Liver (tissue), 9 donors: ENCODE data around the gene SNRPA1. TPM values are rescaled to one million over a fixed set of nuclear protein-coding genes. Genes with fewer than 3 reads are reported as not detected.

Source experiments
- DNase-seq: peaks from one replicate; pipeline ENCODE4 v3.0.0-alpha.2; 2017; ENCODE audit warnings: low spot score
- H3K27ac ChIP-seq, 2 donors: one replicate each; pipeline ENCODE4 v1.7.0; 2013; ENCODE audit warnings: inconsistent platforms in 2 of 2, low read length in 2 of 2, control low read depth in 1 of 2, low read depth in 1 of 2, mild to moderate bottlenecking in 1 of 2
- H3K27me3 ChIP-seq, 4 donors: one replicate each; pipeline versions ENCODE4 v1.6.1 to v1.7.0; 2013; ENCODE audit warnings: low read length in 3 of 4, inconsistent platforms in 1 of 4, mild to moderate bottlenecking in 1 of 4, moderate library complexity in 1 of 4; ENCODE audit not compliant: control insufficient read depth in 4 of 4, insufficient read depth in 4 of 4
- H3K36me3 ChIP-seq, 4 donors: one replicate each; pipeline versions ENCODE4 v1.6.1 to v1.7.0; 2013; ENCODE audit warnings: low read length in 3 of 4, mild to moderate bottlenecking in 3 of 4, low read depth in 1 of 4, moderate library complexity in 1 of 4; ENCODE audit not compliant: control insufficient read depth in 4 of 4, insufficient read depth in 3 of 4
- H3K4me1 ChIP-seq, 4 donors: one replicate each; pipeline versions ENCODE4 v1.6.1 to v1.7.0; 2013; ENCODE audit warnings: low read length in 3 of 4, mild to moderate bottlenecking in 3 of 4, moderate library complexity in 1 of 4; ENCODE audit not compliant: control insufficient read depth in 4 of 4, insufficient read depth in 4 of 4
- H3K4me3 ChIP-seq, 3 donors: one replicate each; pipeline versions ENCODE4 v1.6.1 to v1.7.0; 2013; ENCODE audit warnings: low read length in 3 of 3, control low read depth in 1 of 3, low read depth in 1 of 3, mild to moderate bottlenecking in 1 of 3
- H3K9ac ChIP-seq, 2 donors: one replicate each; pipeline ENCODE4 v1.7.0; 2013; ENCODE audit warnings: low read length in 2 of 2, mild to moderate bottlenecking in 2 of 2, moderate library complexity in 2 of 2, control low read depth in 1 of 2, low read depth in 1 of 2
- H3K9me3 ChIP-seq, 4 donors: one replicate each; pipeline versions ENCODE4 v1.6.1 to v1.7.0; 2013; ENCODE audit warnings: low read length in 3 of 4; ENCODE audit not compliant: control insufficient read depth in 4 of 4
- EGR1 ChIP-seq, 2 donors: IDR thresholded peaks; 2 replicates each; pipeline ENCODE4 v1.6.1; 2016 to 2018; ENCODE audit warnings: antibody characterized with exemption in 2 of 2, low read depth in 2 of 2
- FOXA1 ChIP-seq: IDR thresholded peaks from 2 replicates; pipeline ENCODE4 v1.6.1; 2016; ENCODE audit warnings: antibody characterized with exemption
- FOXA2 ChIP-seq: IDR thresholded peaks from 2 replicates; pipeline ENCODE4 v1.6.1; 2016; ENCODE audit warnings: antibody characterized with exemption
- GABPA ChIP-seq, 2 donors: IDR thresholded peaks in 1 of 2; conservative IDR thresholded peaks in 1 of 2; 2 replicates each; pipeline ENCODE4 v1.6.1; 2016; ENCODE audit warnings: antibody characterized with exemption in 2 of 2, mild to moderate bottlenecking in 1 of 2, moderate library complexity in 1 of 2
- HNF4A ChIP-seq, 2 donors: conservative IDR thresholded peaks; 2 replicates each; pipeline ENCODE4 v1.6.1; 2016; ENCODE audit warnings: antibody characterized with exemption in 2 of 2, mild to moderate bottlenecking in 2 of 2
- JUND ChIP-seq, 2 donors: IDR thresholded peaks; 2 replicates each; pipeline ENCODE4 v1.6.1; 2016; ENCODE audit warnings: antibody characterized with exemption in 2 of 2
- NR2F2 ChIP-seq: IDR thresholded peaks from 2 replicates; pipeline ENCODE4 v1.6.1; 2016; ENCODE audit warnings: antibody characterized with exemption
- RXRA ChIP-seq, 2 donors: IDR thresholded peaks; 2 replicates each; pipeline ENCODE4 v1.6.1; 2017 to 2018; ENCODE audit warnings: antibody characterized with exemption in 2 of 2, mild to moderate bottlenecking in 1 of 2
- YY1 ChIP-seq: IDR thresholded peaks from 2 replicates; pipeline ENCODE4 v1.6.1; 2016; ENCODE audit warnings: antibody characterized with exemption, mild to moderate bottlenecking
- WGBS: extraction: QIAGEN DNeasy Blood & Tissue Kit; methylation state at CpG from one replicate; pipeline ENCODE4 v1.1.7; 2013; 5-methylcytosine and 5-hydroxymethylcytosine counted together
- polyA plus RNA-seq, 2 donors: library from polyadenylated mRNA; stranded (reverse) in 1 of 2; unstranded in 1 of 2; fragments of 200-250 nt in 1 of 2; fragments of >200 nt in 1 of 2; fragmentation: Nextera tagmentation in 1 of 2; extraction: Ambion mirVana in 1 of 2; gene quantifications; one replicate each; pipeline versions ENCODE4 v1.2.1 to v1.2.3, GENCODE V29; 2013 to 2015
- total RNA-seq, 2 donors: library from RNA; depleted of rRNA; stranded (reverse); fragments of >200 nt; gene quantifications; one replicate each; pipeline ENCODE4 v1.2.3, GENCODE V29; 2014
- TF ChIP-seq, protein P1 (sequence below): IDR thresholded peaks from 2 replicates; pipeline ENCODE4 v1.6.1; 2016; ENCODE audit warnings: antibody characterized with exemption, mild to moderate bottlenecking
- TF ChIP-seq, protein P2 (sequence below): IDR thresholded peaks from 2 replicates; pipeline ENCODE4 v1.6.1; 2016; ENCODE audit warnings: antibody characterized with exemption
- TF ChIP-seq, protein P3 (sequence below): IDR thresholded peaks from 2 replicates; pipeline ENCODE4 v1.6.1; 2016; ENCODE audit warnings: antibody characterized with exemption
- TF ChIP-seq, protein P4 (sequence below): IDR thresholded peaks from 2 replicates; pipeline ENCODE4 v1.6.1; 2016; ENCODE audit warnings: antibody characterized with exemption
- TF ChIP-seq, protein P5 (sequence below): fragments of 150-350 bp; IDR thresholded peaks from 2 replicates; pipeline ENCODE4 v1.5.1; 2017; ENCODE audit warnings: improper control_type of control experiment, low read depth, low read length; ENCODE audit not compliant: missing input control
- donor health status: healthy.
- donor health status: healthy.
- donor health status: healthy.
- donor health status: healthy.
- donor health status: healthy.

The SNRPA1 gene
- total and polyA plus RNA-seq, 4 donors: 12.7 to 31.7 (median 18.0) TPM

DNA sequence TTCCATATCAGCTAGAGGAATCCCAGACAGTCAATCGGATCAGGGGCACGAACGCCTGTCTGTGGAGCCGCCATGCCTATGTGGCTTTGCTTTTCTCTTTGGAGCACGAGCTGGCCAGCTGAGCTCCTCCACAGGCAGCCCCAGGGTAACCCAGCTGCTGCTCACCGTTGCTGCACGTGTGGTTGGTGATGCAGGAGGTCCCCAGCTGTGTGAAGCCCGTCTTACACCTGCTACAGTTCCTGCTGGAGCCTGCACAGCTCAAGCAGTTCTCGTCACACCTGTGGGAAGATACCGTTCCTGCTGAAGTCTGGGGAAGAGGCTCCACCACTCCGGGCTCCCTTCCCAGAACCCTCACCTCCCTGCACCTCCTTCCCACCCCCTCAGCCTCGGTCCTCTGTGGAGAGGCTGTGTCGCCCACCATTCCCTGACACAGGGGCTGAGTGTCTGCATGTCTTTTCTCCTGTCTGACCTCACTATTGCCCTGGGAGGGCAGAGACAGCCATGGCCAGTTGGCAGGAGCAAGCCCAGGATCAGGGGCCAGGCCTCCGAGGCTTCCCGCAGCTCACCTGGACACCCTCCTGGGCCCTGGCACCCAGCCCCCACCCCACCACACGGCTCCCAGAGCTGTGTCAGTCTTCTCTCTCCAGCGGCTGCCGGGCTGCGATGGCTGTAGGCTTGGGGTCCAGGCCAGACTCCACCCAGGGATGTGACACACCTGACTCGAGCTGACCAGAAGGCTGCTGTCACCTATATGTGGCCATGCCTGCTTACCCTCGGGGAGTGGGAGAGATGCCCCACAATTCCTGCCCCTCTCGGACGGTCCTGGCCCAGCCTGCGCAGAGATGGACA lies 12.2 kb upstream of the SNRPA1 start:
- Histone ChIP-seq H3K4me1 (no peaks in the 10 kb centered on the region), H3K27me3 (no peaks in the 10 kb centered on the region), H3K4me3 (no peak overlapping the region), H3K27ac (no peak overlapping the region), H3K9ac (no peak overlapping the region), H3K9me3 (no peaks in the 10 kb centered on the region), H3K36me3 (peaks cover 8 to 54% (median 26%) of the 10 kb centered on the region in 4 donors)
- TF ChIP-seq HNF4A (conservative IDR thresholded peaks at IDR 0.05) (no peak), EGR1 (IDR thresholded peaks at IDR 0.05; ENCODE audit: low read depth in 2 of 2) (no peak), FOXA1 (no peak), RXRA (IDR thresholded peaks at IDR 0.05) (no peak), JUND (IDR thresholded peaks at IDR 0.05) (no peak)
- 86% methylated on average over 24 of the region's 24 CpGs for whole genome bisulfite sequencing
- DNase-seq: no peak

DNA sequence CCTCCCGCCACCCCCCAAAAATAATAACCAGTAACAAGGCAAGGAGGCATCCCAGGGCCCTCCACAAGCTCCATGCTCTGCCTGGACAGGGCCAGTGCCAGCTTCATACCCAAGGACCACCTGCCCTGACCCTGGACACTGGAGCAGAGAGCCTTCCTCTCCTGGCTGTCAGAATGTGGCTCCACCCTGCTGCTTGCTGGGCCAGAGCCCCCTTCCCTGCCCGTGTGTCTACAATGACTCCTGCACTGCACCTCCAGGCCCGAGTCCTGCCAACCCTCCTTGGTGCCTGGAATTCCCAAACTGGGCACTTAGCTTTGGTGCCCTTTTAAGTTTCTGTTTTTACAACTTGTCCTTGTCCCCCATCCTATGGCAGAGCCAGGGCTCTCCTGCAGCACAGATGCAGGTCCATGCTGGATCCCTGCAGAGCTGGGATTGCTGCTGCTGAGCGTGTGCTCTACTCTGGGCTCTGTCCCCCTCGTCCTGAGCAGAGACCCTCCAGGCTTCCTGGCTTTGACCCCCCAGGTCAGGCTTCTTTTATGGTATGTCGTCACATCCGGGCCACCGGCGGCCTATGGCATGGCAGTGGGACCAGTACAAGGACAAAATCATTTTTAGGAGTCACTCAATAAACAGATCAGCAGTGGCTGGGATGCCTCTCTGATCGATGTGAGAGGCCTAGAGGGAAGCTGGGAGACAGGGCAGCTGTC lies 11.4 kb upstream of the SNRPA1 start:
- DNase-seq: no peak
- no peak overlapping the region for H3K4me3 ChIP-seq
- H3K27ac ChIP-seq: no peak overlapping the region
- 83% methylated on average over 10 of the region's 10 CpGs for WGBS
- H3K9ac ChIP-seq: no peak overlapping the region
- H3K9me3 ChIP-seq: no peaks in the 10 kb centered on the region
- no peak for TF ChIP-seq GABPA (IDR thresholded peaks at IDR 0.05 in 1 of 2, conservative IDR thresholded peaks at IDR 0.05 in 1 of 2)
- no peak for TF ChIP-seq JUND (IDR thresholded peaks at IDR 0.05)
- TF ChIP-seq FOXA2: no peak
- TF ChIP-seq EGR1 (IDR thresholded peaks at IDR 0.05; ENCODE audit: low read depth in 2 of 2): no peak
- TF ChIP-seq HNF4A (conservative IDR thresholded peaks at IDR 0.05): no peak
- TF ChIP-seq, protein P1, sequence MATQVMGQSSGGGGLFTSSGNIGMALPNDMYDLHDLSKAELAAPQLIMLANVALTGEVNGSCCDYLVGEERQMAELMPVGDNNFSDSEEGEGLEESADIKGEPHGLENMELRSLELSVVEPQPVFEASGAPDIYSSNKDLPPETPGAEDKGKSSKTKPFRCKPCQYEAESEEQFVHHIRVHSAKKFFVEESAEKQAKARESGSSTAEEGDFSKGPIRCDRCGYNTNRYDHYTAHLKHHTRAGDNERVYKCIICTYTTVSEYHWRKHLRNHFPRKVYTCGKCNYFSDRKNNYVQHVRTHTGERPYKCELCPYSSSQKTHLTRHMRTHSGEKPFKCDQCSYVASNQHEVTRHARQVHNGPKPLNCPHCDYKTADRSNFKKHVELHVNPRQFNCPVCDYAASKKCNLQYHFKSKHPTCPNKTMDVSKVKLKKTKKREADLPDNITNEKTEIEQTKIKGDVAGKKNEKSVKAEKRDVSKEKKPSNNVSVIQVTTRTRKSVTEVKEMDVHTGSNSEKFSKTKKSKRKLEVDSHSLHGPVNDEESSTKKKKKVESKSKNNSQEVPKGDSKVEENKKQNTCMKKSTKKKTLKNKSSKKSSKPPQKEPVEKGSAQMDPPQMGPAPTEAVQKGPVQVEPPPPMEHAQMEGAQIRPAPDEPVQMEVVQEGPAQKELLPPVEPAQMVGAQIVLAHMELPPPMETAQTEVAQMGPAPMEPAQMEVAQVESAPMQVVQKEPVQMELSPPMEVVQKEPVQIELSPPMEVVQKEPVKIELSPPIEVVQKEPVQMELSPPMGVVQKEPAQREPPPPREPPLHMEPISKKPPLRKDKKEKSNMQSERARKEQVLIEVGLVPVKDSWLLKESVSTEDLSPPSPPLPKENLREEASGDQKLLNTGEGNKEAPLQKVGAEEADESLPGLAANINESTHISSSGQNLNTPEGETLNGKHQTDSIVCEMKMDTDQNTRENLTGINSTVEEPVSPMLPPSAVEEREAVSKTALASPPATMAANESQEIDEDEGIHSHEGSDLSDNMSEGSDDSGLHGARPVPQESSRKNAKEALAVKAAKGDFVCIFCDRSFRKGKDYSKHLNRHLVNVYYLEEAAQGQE: no peak
- TF ChIP-seq, protein P2, sequence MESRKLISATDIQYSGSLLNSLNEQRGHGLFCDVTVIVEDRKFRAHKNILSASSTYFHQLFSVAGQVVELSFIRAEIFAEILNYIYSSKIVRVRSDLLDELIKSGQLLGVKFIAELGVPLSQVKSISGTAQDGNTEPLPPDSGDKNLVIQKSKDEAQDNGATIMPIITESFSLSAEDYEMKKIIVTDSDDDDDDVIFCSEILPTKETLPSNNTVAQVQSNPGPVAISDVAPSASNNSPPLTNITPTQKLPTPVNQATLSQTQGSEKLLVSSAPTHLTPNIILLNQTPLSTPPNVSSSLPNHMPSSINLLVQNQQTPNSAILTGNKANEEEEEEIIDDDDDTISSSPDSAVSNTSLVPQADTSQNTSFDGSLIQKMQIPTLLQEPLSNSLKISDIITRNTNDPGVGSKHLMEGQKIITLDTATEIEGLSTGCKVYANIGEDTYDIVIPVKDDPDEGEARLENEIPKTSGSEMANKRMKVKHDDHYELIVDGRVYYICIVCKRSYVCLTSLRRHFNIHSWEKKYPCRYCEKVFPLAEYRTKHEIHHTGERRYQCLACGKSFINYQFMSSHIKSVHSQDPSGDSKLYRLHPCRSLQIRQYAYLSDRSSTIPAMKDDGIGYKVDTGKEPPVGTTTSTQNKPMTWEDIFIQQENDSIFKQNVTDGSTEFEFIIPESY: no peak
- TF ChIP-seq, protein P3, sequence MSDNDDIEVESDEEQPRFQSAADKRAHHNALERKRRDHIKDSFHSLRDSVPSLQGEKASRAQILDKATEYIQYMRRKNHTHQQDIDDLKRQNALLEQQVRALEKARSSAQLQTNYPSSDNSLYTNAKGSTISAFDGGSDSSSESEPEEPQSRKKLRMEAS: no peak
- no peak for TF ChIP-seq NR2F2
- no peak for TF ChIP-seq RXRA (IDR thresholded peaks at IDR 0.05)
- TF ChIP-seq, protein P4, sequence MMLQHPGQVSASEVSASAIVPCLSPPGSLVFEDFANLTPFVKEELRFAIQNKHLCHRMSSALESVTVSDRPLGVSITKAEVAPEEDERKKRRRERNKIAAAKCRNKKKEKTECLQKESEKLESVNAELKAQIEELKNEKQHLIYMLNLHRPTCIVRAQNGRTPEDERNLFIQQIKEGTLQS: no peak
- TF ChIP-seq, protein P5, sequence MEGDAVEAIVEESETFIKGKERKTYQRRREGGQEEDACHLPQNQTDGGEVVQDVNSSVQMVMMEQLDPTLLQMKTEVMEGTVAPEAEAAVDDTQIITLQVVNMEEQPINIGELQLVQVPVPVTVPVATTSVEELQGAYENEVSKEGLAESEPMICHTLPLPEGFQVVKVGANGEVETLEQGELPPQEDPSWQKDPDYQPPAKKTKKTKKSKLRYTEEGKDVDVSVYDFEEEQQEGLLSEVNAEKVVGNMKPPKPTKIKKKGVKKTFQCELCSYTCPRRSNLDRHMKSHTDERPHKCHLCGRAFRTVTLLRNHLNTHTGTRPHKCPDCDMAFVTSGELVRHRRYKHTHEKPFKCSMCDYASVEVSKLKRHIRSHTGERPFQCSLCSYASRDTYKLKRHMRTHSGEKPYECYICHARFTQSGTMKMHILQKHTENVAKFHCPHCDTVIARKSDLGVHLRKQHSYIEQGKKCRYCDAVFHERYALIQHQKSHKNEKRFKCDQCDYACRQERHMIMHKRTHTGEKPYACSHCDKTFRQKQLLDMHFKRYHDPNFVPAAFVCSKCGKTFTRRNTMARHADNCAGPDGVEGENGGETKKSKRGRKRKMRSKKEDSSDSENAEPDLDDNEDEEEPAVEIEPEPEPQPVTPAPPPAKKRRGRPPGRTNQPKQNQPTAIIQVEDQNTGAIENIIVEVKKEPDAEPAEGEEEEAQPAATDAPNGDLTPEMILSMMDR: no peak
- no peak for TF ChIP-seq YY1
- no peaks in the 10 kb centered on the region for H3K27me3 ChIP-seq
- no peaks in the 10 kb centered on the region for H3K4me1 ChIP-seq
- H3K36me3 ChIP-seq: peaks cover 8 to 52% (median 28%) of the 10 kb centered on the region in 4 donors
